Caco-2 (cell line): ENCODE results near the gene FGFBP3. TPM values are rescaled to one million over a fixed set of nuclear protein-coding genes. Genes with fewer than 3 reads are reported as not detected.

Experiments
- BruUV-seq: library from RNA; stranded (reverse); fragments of 400-500 nt; replicated peaks from 2 replicates; lab custom pipeline; 2021; lab: Mats Ljungman, UMichigan
- CTCF ChIA-PET: fragments of 300-600 bp; sonication (Branson Sonifier 250); formaldehyde crosslinking; loops from one replicate; lab custom pipeline; 2022; ENCODE audit warnings: antibody characterized with exemption; lab: Charles Lee
- POLR2A ChIA-PET: fragments of 300-600 bp; sonication (Branson Sonifier 250); formaldehyde crosslinking; loops from one replicate; lab custom pipeline; 2022; ENCODE audit warnings: antibody characterized with exemption; lab: Charles Lee
- DNase-seq, 2 experiments: peaks; one replicate each; pipeline versions ENCODE4 v3.0.0 to v3.0.0-alpha.2; 2020 to 2022
- H3K27me3 ChIP-seq: replicated peaks from 2 replicates; pipeline ENCODE4 v1.6.0; 2011; ENCODE audit warnings: low read length; ENCODE audit not compliant: control insufficient read depth, insufficient read depth
- H3K36me3 ChIP-seq: 2 replicates; pipeline ENCODE4 v1.5.1; 2011; ENCODE audit warnings: low read length; ENCODE audit not compliant: control insufficient read depth, insufficient read depth
- H3K4me1 ChIP-seq: fragments of 250-450 bp; sonication (Bioruptor Pico); 2 replicates; pipeline ENCODE4 v1.5.1; 2020; ENCODE audit warnings: mild to moderate bottlenecking
- H3K4me3 ChIP-seq: 2 replicates; pipeline ENCODE4 v1.5.1; 2011; ENCODE audit warnings: low read depth, mild to moderate bottlenecking, control low read depth, low read length
- H3K9me3 ChIP-seq: fragments of 250-450 bp; sonication (Bioruptor Pico); 2 replicates; pipeline ENCODE4 v1.5.1; 2020; ENCODE audit warnings: mild to moderate bottlenecking, moderate library complexity
- H3K27ac Mint-ChIP-seq: one replicate; pipeline ENCODE4 v1.8.0; 2022; ENCODE audit warnings: mixed read lengths; ENCODE audit not compliant: unreplicated experiment
- H3K27me3 Mint-ChIP-seq: one replicate; pipeline ENCODE4 v1.8.0; 2022; ENCODE audit warnings: mixed read lengths; ENCODE audit not compliant: insufficient read depth, unreplicated experiment
- H3K36me3 Mint-ChIP-seq: one replicate; pipeline ENCODE4 v1.8.0; 2022; ENCODE audit warnings: mild to moderate bottlenecking, mixed read lengths; ENCODE audit not compliant: insufficient read depth, unreplicated experiment
- H3K4me1 Mint-ChIP-seq: one replicate; pipeline ENCODE4 v1.8.0; 2022; ENCODE audit warnings: low read depth, mixed read lengths; ENCODE audit not compliant: unreplicated experiment
- H3K4me3 Mint-ChIP-seq: one replicate; pipeline ENCODE4 v1.8.0; 2022; ENCODE audit warnings: mild to moderate bottlenecking, moderate library complexity, mixed read lengths; ENCODE audit not compliant: unreplicated experiment
- H3K9me3 Mint-ChIP-seq: one replicate; pipeline ENCODE4 v1.8.0; 2022; ENCODE audit warnings: mixed read lengths; ENCODE audit not compliant: unreplicated experiment
- CTCF ChIP-seq, 2 experiments: fragments of 200-600 bp in 1 of 2; IDR thresholded peaks; 1 replicate in 1 of 2; 2 replicates in 1 of 2; pipeline versions ENCODE4 v1.5.1 to v1.8.0; 2011 to 2022; ENCODE audit warnings: antibody characterized with exemption in 1 of 2, control low read depth in 1 of 2, inconsistent platforms in 1 of 2, low read depth in 1 of 2, low read length in 1 of 2, mild to moderate bottlenecking in 1 of 2, moderate library complexity in 1 of 2; ENCODE audit not compliant: insufficient read depth in 1 of 2, severe bottlenecking in 1 of 2, unreplicated experiment in 1 of 2
- intact Hi-C: fragments of 100-400 bp; cut with micrococcal nuclease; formaldehyde crosslinking; loops from one replicate; pipeline ENCODE4 v1.10.0; 2022; ENCODE audit not compliant: unreplicated experiment
- total RNA-seq: library from RNA; stranded (reverse); gene quantifications from 2 replicates; pipeline ENCODE4 v1.2.3, GENCODE V29; 2022

The FGFBP3 gene
- total RNA-seq, 1 experiment from 2014 or later: 3.6 TPM

GRCh38 chr10:91875779-91876178 lies 33.5 kb downstream of the FGFBP3 start:
- H3K9me3 Mint-ChIP-seq: no peaks in the 10 kb centered on the region
- TF ChIP-seq CTCF (IDR thresholded peaks at IDR 0.05; ENCODE audit: insufficient read depth in 1 of 2, low read depth in 1 of 2, low read length in 1 of 2, severe bottlenecking in 1 of 2, unreplicated experiment in 1 of 2): no peak
- no peaks in the 10 kb centered on the region for H3K27me3 Mint-ChIP-seq
- H3K4me3 Mint-ChIP-seq: no peak overlapping the region
- no peaks in the 10 kb centered on the region for H3K4me1 Mint-ChIP-seq
- no peaks in the 10 kb centered on the region for H3K4me1 ChIP-seq
- H3K4me3 ChIP-seq: no peak overlapping the region
- H3K36me3 Mint-ChIP-seq: no peaks in the 10 kb centered on the region
- H3K36me3 ChIP-seq: no peaks in the 10 kb centered on the region
- no peaks in the 10 kb centered on the region for H3K9me3 ChIP-seq
- CTCF ChIA-PET: no interaction called here
- BruUV-seq: no TSS peak
- H3K27ac Mint-ChIP-seq: no peak overlapping the region
- H3K27me3 ChIP-seq: no peaks in the 10 kb centered on the region
- POLR2A ChIA-PET: no interaction called here
- no peak for DNase-seq
- intact Hi-C loops: no loop called here

- TF ChIP-seq CTCF (IDR thresholded peaks at IDR 0.05; ENCODE audit: insufficient read depth in 1 of 2, low read depth in 1 of 2, low read length in 1 of 2, severe bottlenecking in 1 of 2, unreplicated experiment in 1 of 2): no peak
- no peaks in the 10 kb centered on the region for H3K36me3 ChIP-seq
- H3K9me3 ChIP-seq: no peaks in the 10 kb centered on the region
- H3K4me1 ChIP-seq: no peaks in the 10 kb centered on the region
- Mint-ChIP-seq H3K27me3 (no peaks in the 10 kb centered on the region), H3K27ac (no peak overlapping the region), H3K9me3 (no peaks in the 10 kb centered on the region), H3K4me3 (no peak overlapping the region), H3K36me3 (no peaks in the 10 kb centered on the region), H3K4me1 (no peaks in the 10 kb centered on the region)
- no TSS peak for BruUV-seq
- H3K27me3 ChIP-seq: no peaks in the 10 kb centered on the region
- ChIA-PET CTCF (no interaction called here), POLR2A (no interaction called here)
- H3K4me3 ChIP-seq: no peak overlapping the region
- no peak for DNase-seq
- intact Hi-C loops: no loop called here
Measured at GRCh38 chr10:91875156-91875555, 34.1 kb downstream of the FGFBP3 start.

- no peaks in the 10 kb centered on the region for H3K4me1 ChIP-seq
- no peak overlapping the region for H3K4me3 ChIP-seq
- H3K27me3 ChIP-seq: no peaks in the 10 kb centered on the region
- peaks cover 41% of the 10 kb centered on the region for H3K36me3 Mint-ChIP-seq
- TF ChIP-seq CTCF (IDR thresholded peaks at IDR 0.05; ENCODE audit: insufficient read depth in 1 of 2, low read depth in 1 of 2, low read length in 1 of 2, severe bottlenecking in 1 of 2, unreplicated experiment in 1 of 2): no peak
- no peaks in the 10 kb centered on the region for H3K27me3 Mint-ChIP-seq
- no peak overlapping the region for H3K4me3 Mint-ChIP-seq
- no peaks in the 10 kb centered on the region for H3K9me3 ChIP-seq
- POLR2A ChIA-PET: no interaction called here
- no peak for DNase-seq
- H3K9me3 Mint-ChIP-seq: no peaks in the 10 kb centered on the region
- BruUV-seq: no TSS peak
- H3K36me3 ChIP-seq: no peaks in the 10 kb centered on the region
- no peaks in the 10 kb centered on the region for H3K4me1 Mint-ChIP-seq
- intact Hi-C loops: no loop called here
- no peak overlapping the region for H3K27ac Mint-ChIP-seq
- CTCF ChIA-PET: no interaction called here
Measured at GRCh38 chr10:91865562-91866081, 43.7 kb downstream of the FGFBP3 start.
